Gastrocnemius medialis (tissue), 4 donors: Measurements from ENCODE around the gene CKB. TPM values are rescaled to one million over a fixed set of nuclear protein-coding genes. Genes with fewer than 3 reads are reported as not detected.
"Not testable (repeated sequence)": the region's sequence is repeated elsewhere in the genome, so short reads cannot be mapped to it uniquely, and the experiment has no call there.

Experiments used
- ATAC-seq, 2 donors: fragments of 150-250 bp; one replicate each; pipeline ENCODE4 v1.9.1; 2016
- DNase-seq, 2 donors: peaks; one replicate each; pipeline ENCODE4 v3.0.0-alpha.2; 2019
- H3K27ac ChIP-seq, 4 donors: fragments of 200-600 bp; sonication (generic); 1 replicate in 1 of 4; 2 replicates in 3 of 4; pipeline ENCODE4 v1.5.1; 2016 to 2018; ENCODE audit warnings: mild to moderate bottlenecking in 2 of 4, moderate library complexity in 1 of 4
- H3K27me3 ChIP-seq, 3 donors: fragments of 200-600 bp; sonication (generic) in 2 of 3; 1 replicate in 1 of 3; 2 replicates in 2 of 3; pipeline versions ENCODE4 v1.5.1 to v1.6.0; 2016 to 2019; ENCODE audit warnings: mild to moderate bottlenecking in 1 of 3, moderate library complexity in 1 of 3
- H3K36me3 ChIP-seq, 2 donors: fragments of 200-600 bp; sonication (generic) in 1 of 2; one replicate each; pipeline ENCODE4 v1.5.1; 2017 to 2018
- H3K4me1 ChIP-seq, 2 donors: fragments of 200-600 bp; sonication (generic) in 1 of 2; one replicate each; pipeline ENCODE4 v1.5.1; 2016 to 2017; ENCODE audit warnings: mild to moderate bottlenecking in 2 of 2
- H3K4me3 ChIP-seq, 4 donors: fragments of 200-600 bp; sonication (generic) in 3 of 4; 1 replicate in 1 of 4; 2 replicates in 3 of 4; pipeline ENCODE4 v1.5.1; 2016 to 2019; ENCODE audit warnings: mild to moderate bottlenecking in 2 of 4
- H3K9me3 ChIP-seq, 3 donors: fragments of 200-600 bp; sonication (generic) in 2 of 3; 1 replicate in 1 of 3; 2 replicates in 2 of 3; pipeline ENCODE4 v1.5.1; 2016 to 2019
- POLR2A ChIP-seq, 2 donors: fragments of 450-650 bp; IDR thresholded peaks; one replicate each; pipeline ENCODE4 v1.6.1; 2017; ENCODE audit warnings: antibody characterized with exemption in 2 of 2, mild to moderate bottlenecking in 2 of 2, moderate library complexity in 2 of 2
- in situ Hi-C, 4 donors: fragments of 200-750 bp; cut with MboI; loops; one replicate each; pipeline versions ENCODE4 v1.15.0 to v1.8.0; 2017; ENCODE audit warnings: low sequenced_read_pairs in 4 of 4
- intact Hi-C: fragments of 100-400 bp; cut with DNase I; formaldehyde crosslinking; loops from one replicate; pipeline ENCODE4 v1.15.1; 2023; ENCODE audit warnings: low total_unique reads
- total RNA-seq, 4 donors: library from RNA; depleted of rRNA; stranded (reverse); fragments of >200 nt; gene quantifications; one replicate each; pipeline versions ENCODE4 v1.1.0 to v1.2.3, GENCODE V29; 2016
- TF ChIP-seq, protein P1 (sequence below), 5 experiments: fragments of 450-650 bp in 3 of 5; fragments of 200-600 bp in 2 of 5; sonication (generic) in 2 of 5; IDR thresholded peaks in 4 of 5; conservative IDR thresholded peaks in 1 of 5; 1 replicate in 4 of 5; 2 replicates in 1 of 5; pipeline ENCODE4 v1.5.1; 2016 to 2019; ENCODE audit warnings: antibody characterized with exemption in 5 of 5, mild to moderate bottlenecking in 3 of 5, moderate library complexity in 3 of 5

CKB gene
- total RNA-seq, 4 donors from 2014 or later = 20.7 to 110 (median 43.4) TPM

DNA sequence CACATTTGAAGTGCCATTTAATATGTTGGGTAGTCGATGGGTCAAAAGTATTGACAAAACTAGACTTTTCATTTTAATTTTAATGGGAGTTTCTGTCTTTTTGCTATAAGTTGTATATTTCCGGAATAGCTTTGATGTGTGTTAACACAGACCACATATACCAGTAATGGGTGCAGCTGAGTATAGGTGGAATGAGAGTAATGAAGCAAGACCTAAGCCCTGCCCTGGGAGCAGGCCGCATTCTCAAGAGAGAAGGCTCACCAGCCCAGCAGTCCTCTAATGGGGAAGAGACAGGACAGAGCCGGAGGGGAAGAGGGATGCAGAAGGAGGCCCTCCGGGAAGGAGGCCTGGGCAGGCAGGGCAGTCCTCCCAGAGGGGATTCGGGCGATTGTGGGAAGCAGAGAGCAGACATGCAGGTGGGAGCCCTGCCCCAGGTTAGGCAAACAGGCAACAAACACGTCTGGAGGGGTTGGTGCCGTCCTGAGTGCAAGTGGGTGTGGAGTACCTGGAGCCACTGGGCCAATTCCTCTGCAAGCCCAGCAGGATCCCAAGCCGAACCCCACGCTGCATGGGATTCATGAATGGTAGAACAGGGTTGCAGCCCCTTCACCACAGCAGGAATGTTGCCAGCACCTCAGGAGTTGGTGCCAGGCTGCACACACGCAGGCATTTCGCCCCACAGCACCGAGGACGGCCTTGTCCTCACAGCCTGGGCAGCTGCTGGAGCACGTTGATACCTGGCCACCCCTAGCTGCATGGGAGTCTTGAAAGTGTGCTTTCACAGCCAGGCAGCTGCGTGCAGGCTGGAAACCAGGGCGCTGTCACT, 7.8 kb downstream of the CKB start:
- H3K4me3 ChIP-seq = no peak overlapping the region
- peaks cover 0 to 3% of the 10 kb centered on the region in 2 donors for H3K36me3 ChIP-seq
- intact Hi-C loops (no loop called here), in situ Hi-C loops (no loop called here)
- H3K27me3 ChIP-seq = no peaks in the 10 kb centered on the region
- no peak for TF ChIP-seq POLR2A (IDR thresholded peaks at IDR 0.05)
- TF ChIP-seq, protein P1, sequence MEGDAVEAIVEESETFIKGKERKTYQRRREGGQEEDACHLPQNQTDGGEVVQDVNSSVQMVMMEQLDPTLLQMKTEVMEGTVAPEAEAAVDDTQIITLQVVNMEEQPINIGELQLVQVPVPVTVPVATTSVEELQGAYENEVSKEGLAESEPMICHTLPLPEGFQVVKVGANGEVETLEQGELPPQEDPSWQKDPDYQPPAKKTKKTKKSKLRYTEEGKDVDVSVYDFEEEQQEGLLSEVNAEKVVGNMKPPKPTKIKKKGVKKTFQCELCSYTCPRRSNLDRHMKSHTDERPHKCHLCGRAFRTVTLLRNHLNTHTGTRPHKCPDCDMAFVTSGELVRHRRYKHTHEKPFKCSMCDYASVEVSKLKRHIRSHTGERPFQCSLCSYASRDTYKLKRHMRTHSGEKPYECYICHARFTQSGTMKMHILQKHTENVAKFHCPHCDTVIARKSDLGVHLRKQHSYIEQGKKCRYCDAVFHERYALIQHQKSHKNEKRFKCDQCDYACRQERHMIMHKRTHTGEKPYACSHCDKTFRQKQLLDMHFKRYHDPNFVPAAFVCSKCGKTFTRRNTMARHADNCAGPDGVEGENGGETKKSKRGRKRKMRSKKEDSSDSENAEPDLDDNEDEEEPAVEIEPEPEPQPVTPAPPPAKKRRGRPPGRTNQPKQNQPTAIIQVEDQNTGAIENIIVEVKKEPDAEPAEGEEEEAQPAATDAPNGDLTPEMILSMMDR (IDR thresholded peaks at IDR 0.05 in 4 of 5, conservative IDR thresholded peaks at IDR 0.05 in 1 of 5) = no peak
- H3K4me1 ChIP-seq = peaks cover 15 to 22% of the 10 kb centered on the region in 2 donors
- DNase-seq (peak in 1 of 2 donors; percentile 11), ATAC-seq (no peak)
- H3K27ac ChIP-seq = no peak overlapping the region
- H3K9me3 ChIP-seq = no peaks in the 10 kb centered on the region

DNA sequence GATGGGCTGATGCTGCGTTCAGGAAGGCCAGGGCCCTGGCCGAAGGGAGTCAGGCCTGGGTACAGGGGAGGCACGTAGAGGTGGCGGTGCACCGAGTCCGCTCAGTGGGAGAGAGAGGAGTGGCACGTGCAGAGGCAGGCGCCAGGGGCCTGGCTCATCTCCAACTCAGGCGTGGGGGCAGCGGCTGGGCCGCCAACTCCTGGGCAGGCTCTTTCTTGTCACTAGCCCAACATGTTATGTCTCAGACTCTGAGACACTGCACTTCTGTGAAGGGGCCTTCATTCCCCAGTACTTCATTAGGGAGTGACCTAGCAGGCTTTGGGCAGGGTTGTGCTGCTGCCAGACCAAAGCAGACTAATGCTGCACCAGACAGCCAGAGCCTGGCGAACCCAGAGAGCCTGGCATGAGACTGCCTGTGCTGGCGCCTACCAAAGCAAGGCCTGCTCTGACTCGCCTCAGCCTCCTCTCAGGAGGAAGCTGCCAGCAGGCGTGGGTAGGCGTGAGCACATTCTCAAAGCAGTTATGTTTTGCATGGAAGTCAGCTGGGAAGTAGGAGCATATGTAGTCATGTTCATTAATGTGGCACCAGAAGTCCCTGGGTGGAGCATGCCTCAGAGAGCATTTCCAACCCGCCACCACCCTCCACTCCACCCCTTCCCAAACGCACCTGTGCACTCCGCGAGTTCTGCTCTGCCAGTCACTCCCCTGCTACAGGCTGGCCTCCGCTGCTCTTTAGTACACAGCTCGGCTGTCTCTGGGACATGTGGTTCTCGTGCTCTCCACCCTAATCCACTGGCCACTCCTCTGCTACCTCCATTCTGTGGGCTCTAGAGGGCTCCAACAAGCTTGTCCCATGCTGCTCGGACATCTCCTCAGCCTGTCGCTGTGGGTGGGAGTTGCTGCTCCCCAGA, 9.7 kb downstream of the CKB start:
- Histone ChIP-seq H3K4me1 (peaks cover 15 to 17% of the 10 kb centered on the region in 2 donors), H3K36me3 (peaks cover 0 to 20% of the 10 kb centered on the region in 2 donors), H3K9me3 (no peaks in the 10 kb centered on the region), H3K27ac (peak overlapping the region; percentile 76 to 85 (median 82)), H3K4me3 (no peak overlapping the region), H3K27me3 (no peaks in the 10 kb centered on the region)
- intact Hi-C loops (no loop called here), in situ Hi-C loops (no loop called here)
- ATAC-seq = peak; percentile 68 to 78
- TF ChIP-seq POLR2A (IDR thresholded peaks at IDR 0.05) = peak in 1 of 2 donors; percentile 9
- TF ChIP-seq, protein P1 (IDR thresholded peaks at IDR 0.05 in 4 of 5, conservative IDR thresholded peaks at IDR 0.05 in 1 of 5) = no peak
- peak; percentile 57 to 78 for DNase-seq

DNA sequence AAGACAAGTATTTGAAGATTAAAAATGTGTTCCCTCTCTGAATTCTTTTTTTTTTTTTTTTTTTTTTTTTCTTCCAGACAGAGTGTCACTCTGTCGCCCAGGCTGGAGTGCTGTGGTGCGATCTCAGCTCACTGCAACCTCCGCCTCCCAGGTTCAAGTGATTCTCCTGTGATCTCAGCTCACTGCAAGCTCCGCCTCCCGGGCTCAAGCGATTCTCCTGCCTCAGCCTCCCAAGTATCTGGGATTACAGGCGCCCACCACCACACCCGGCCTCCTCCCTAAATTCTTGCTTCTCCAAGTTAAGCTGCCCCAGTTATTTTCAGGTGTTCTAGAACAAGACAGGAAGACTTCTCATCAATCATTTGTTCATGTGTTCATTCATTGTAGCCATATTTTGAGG, 10.4 kb downstream of the CKB start:
- Histone ChIP-seq H3K27ac (peak overlapping the region; percentile 76 to 85 (median 82)), H3K4me1 (peaks cover 15 to 17% of the 10 kb centered on the region in 2 donors), H3K36me3 (peaks cover 0 to 22% of the 10 kb centered on the region in 2 donors)
- in situ Hi-C loops, ATAC-seq, intact Hi-C loops, H3K4me3 ChIP-seq, H3K27me3 ChIP-seq, DNase-seq, H3K9me3 ChIP-seq: not testable (repeated sequence)

DNA sequence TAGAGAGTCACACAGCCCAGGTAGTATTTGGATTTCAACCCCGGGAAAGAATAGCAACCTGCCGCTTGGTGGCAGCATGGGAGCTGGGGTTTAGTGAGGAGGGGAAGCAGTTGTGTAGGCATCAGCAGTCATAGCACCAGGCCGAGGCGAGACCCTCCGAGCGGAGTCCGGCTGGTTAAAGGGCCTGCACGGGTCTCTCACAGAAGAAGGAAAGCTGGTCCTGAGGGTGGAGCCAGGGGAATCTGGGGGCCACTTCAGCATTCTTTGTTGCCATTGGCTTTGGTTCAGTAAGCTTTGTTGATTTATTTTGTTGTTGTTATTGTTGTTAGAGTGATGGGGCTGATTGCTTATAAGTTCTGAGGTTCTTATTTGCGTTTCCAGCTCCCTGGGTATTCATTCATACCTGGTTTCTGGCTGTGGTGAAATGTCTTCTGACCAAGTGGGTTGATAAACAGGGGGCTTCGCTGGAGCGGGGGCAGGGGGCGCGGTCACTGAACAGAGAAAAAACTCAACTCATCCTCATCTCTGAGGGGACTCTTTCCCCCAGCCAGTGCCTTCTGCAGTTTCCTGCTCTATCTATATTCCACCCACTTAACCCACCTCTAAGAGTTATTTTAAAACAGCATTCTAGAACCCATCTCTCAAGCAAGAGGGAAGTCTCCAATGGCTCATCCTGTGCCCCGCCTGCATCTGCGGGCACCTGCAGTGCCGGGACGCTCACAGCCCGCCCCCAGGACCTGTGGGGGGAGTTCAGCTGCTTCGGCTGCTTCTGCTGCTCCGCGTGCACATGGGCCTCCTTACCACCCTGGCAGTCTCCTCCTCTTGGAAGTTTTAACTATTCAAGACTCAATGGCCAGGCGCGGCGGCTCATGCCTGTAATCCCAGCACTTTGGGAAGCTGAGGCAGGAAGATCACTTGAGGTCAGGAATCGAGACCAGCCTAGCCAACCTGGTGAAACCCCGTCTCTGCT, 11.6 kb downstream of the CKB start:
- no peak overlapping the region for H3K4me3 ChIP-seq
- no peaks in the 10 kb centered on the region for H3K27me3 ChIP-seq
- intact Hi-C loops (no loop called here), in situ Hi-C loops (no loop called here)
- ATAC-seq = no peak
- no peak overlapping the region for H3K27ac ChIP-seq
- H3K4me1 ChIP-seq = peaks cover 15 to 17% of the 10 kb centered on the region in 2 donors
- TF ChIP-seq, protein P1 (IDR thresholded peaks at IDR 0.05 in 4 of 5, conservative IDR thresholded peaks at IDR 0.05 in 1 of 5) = no peak
- no peak for TF ChIP-seq POLR2A (IDR thresholded peaks at IDR 0.05)
- H3K9me3 ChIP-seq = no peaks in the 10 kb centered on the region
- peaks cover 0 to 26% of the 10 kb centered on the region in 2 donors for H3K36me3 ChIP-seq
- DNase-seq = peak in 1 of 2 donors; percentile 10
